ENCODE measurements around the gene RNF125.

- TF ChIP-seq, protein P1, sequence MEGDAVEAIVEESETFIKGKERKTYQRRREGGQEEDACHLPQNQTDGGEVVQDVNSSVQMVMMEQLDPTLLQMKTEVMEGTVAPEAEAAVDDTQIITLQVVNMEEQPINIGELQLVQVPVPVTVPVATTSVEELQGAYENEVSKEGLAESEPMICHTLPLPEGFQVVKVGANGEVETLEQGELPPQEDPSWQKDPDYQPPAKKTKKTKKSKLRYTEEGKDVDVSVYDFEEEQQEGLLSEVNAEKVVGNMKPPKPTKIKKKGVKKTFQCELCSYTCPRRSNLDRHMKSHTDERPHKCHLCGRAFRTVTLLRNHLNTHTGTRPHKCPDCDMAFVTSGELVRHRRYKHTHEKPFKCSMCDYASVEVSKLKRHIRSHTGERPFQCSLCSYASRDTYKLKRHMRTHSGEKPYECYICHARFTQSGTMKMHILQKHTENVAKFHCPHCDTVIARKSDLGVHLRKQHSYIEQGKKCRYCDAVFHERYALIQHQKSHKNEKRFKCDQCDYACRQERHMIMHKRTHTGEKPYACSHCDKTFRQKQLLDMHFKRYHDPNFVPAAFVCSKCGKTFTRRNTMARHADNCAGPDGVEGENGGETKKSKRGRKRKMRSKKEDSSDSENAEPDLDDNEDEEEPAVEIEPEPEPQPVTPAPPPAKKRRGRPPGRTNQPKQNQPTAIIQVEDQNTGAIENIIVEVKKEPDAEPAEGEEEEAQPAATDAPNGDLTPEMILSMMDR (IDR thresholded peaks at IDR 0.05): no peak
- no peak for TF ChIP-seq POLR2A (IDR thresholded peaks at IDR 0.05)
Measured at GRCh38 chr18:32093102-32093511, 74.5 kb downstream of the RNF125 start.
